Body of pancreas (tissue), 4 donors: Measurements from ENCODE around the gene SIN3A. TPM values are rescaled to one million over a fixed set of nuclear protein-coding genes. Genes with fewer than 3 reads are reported as not detected.
A peak's percentile ranks its signal among the peaks of the same experiment; 100 is the strongest.

Experiments
- ATAC-seq: fragments of 150-250 bp; one replicate; pipeline ENCODE4 v1.9.1; 2016
- DNase-seq, 4 donors: peaks; one replicate each; pipeline ENCODE4 v3.0.0-alpha.2; 2019
- H3K27ac ChIP-seq, 4 donors: fragments of 200-600 bp; sonication (generic); 1 replicate in 3 of 4; 2 replicates in 1 of 4; pipeline versions ENCODE4 v1.5.1 to v1.6.1; 2016 to 2019; ENCODE audit warnings: mild to moderate bottlenecking in 1 of 4, mixed read lengths in 1 of 4, moderate library complexity in 1 of 4
- H3K27me3 ChIP-seq, 2 donors: fragments of 200-600 bp; sonication (generic); one replicate each; pipeline ENCODE4 v1.6.0; 2016; ENCODE audit warnings: mild to moderate bottlenecking in 1 of 2
- H3K36me3 ChIP-seq, 2 donors: fragments of 200-600 bp; sonication (generic); replicated peaks in 1 of 2; 2 replicates each; pipeline ENCODE4 v1.5.1; 2016; ENCODE audit warnings: low read depth in 2 of 2; ENCODE audit not compliant: insufficient read depth in 1 of 2
- H3K4me1 ChIP-seq: fragments of 200-600 bp; sonication (generic); one replicate; pipeline ENCODE4 v1.6.0; 2016
- H3K4me3 ChIP-seq, 2 donors: fragments of 200-600 bp; sonication (generic); 1 replicate in 1 of 2; 2 replicates in 1 of 2; pipeline ENCODE4 v1.5.1; 2016 to 2019
- H3K9me3 ChIP-seq, 3 donors: fragments of 200-600 bp; sonication (generic); 1 replicate in 2 of 3; 2 replicates in 1 of 3; pipeline ENCODE4 v1.5.1; 2016
- POLR2A ChIP-seq, 3 donors: fragments of 450-650 bp; IDR thresholded peaks; one replicate each; pipeline ENCODE4 v1.6.1; 2016; ENCODE audit warnings: antibody characterized with exemption in 3 of 3, mild to moderate bottlenecking in 2 of 3
- WGBS, 2 donors: methylation state at CpG; one replicate each; pipeline ENCODE4 v1.1.5; 2017; 5-methylcytosine and 5-hydroxymethylcytosine counted together
- intact Hi-C: fragments of 100-400 bp; cut with DNase I; formaldehyde crosslinking; loops from one replicate; pipeline ENCODE4 v1.15.1; 2023
- total RNA-seq, 2 donors: library from RNA; depleted of rRNA; stranded (reverse); fragments of >200 nt; gene quantifications; one replicate each; pipeline ENCODE4 v1.1.0, GENCODE V29; 2016
- TF ChIP-seq, protein P1 (sequence below), 7 experiments: fragments of 450-650 bp in 4 of 7; fragments of 200-600 bp in 3 of 7; sonication (generic) in 3 of 7; IDR thresholded peaks; one replicate each; pipeline ENCODE4 v1.5.1; 2016 to 2019; ENCODE audit warnings: antibody characterized with exemption in 7 of 7

The SIN3A gene
- total RNA-seq, 2 donors from 2014 or later = 17.1 to 23.1 TPM

DNA sequence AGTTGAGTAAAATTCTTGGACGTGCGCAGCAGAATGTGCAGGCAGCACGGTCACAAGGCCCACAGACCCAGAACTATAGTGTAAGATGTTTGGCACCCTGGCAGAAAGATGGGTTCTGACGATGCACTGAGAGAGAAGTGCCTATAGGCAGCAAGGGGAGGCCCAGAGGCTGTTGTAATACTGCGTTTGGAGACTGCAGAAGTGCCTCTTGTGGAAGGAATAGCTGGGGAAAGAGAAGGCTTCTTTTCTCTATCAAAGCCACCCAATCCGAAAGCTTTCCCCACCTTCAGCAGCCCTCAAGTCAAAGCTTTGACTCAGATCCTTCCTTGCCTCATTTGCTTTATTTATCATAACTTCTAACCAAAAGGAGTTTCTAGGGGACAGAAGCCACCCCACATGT, 5.2 kb upstream of the SIN3A start:
- no peak for ATAC-seq
- intact Hi-C loops = no loop called here
- Histone ChIP-seq H3K4me3 (no peak overlapping the region), H3K4me1 (peaks cover 10% of the 10 kb centered on the region), H3K27me3 (no peaks in the 10 kb centered on the region), H3K27ac (peak overlapping the region in 1 of 4 donors; percentile 94), H3K36me3 (no peaks in the 10 kb centered on the region), H3K9me3 (no peaks in the 10 kb centered on the region)
- TF ChIP-seq POLR2A (IDR thresholded peaks at IDR 0.05) = no peak
- TF ChIP-seq, protein P1, sequence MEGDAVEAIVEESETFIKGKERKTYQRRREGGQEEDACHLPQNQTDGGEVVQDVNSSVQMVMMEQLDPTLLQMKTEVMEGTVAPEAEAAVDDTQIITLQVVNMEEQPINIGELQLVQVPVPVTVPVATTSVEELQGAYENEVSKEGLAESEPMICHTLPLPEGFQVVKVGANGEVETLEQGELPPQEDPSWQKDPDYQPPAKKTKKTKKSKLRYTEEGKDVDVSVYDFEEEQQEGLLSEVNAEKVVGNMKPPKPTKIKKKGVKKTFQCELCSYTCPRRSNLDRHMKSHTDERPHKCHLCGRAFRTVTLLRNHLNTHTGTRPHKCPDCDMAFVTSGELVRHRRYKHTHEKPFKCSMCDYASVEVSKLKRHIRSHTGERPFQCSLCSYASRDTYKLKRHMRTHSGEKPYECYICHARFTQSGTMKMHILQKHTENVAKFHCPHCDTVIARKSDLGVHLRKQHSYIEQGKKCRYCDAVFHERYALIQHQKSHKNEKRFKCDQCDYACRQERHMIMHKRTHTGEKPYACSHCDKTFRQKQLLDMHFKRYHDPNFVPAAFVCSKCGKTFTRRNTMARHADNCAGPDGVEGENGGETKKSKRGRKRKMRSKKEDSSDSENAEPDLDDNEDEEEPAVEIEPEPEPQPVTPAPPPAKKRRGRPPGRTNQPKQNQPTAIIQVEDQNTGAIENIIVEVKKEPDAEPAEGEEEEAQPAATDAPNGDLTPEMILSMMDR (IDR thresholded peaks at IDR 0.05) = no peak
- no peak for DNase-seq
- WGBS, 2 donors = 39 to 53% methylated on average over 6 of the region's 6 CpGs

DNA sequence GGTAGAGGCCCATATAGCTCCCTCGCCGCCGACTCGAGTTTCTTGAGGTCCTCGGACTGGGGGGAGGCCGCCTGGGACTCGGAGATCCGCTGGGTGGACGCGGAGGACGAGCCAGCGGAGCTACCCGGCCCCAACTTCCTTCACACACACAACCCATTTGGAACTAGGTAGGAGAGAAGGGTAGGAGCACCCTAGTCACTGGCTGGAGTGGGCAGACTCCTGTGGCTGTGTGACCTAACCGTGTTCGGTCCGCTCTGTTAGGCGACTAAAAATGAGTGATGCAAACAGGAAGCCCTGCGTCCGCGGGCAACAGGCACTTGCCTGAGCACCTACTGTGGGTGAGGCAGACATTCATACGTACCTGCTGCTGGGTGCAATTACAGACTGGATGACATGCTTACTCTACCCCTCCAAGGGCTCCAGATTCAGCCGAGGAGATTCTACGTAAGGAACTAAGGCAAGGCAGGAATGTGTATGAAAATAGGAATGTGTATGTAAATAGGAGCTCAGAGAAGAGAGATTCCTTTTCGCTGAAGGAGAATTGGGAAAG, 4.6 kb upstream of the SIN3A start:
- Histone ChIP-seq H3K27me3 (no peaks in the 10 kb centered on the region), H3K36me3 (no peaks in the 10 kb centered on the region), H3K27ac (peak overlapping the region; percentile 94 to 98 (median 96)), H3K4me1 (peaks cover 10% of the 10 kb centered on the region), H3K9me3 (no peaks in the 10 kb centered on the region), H3K4me3 (peak overlapping the region; percentile 77 to 91)
- TF ChIP-seq POLR2A (IDR thresholded peaks at IDR 0.05) = peak in 1 of 3 donors; percentile 23
- TF ChIP-seq, protein P1 (IDR thresholded peaks at IDR 0.05) = peak in 1 of 7 experiments; percentile 11
- intact Hi-C loops = no loop called here
- WGBS, 2 donors = 2% methylated on average over 18 to 24 of the region's 24 CpGs
- peak in 2 of 4 donors; percentile 55 to 59 for DNase-seq
- ATAC-seq = no peak

DNA sequence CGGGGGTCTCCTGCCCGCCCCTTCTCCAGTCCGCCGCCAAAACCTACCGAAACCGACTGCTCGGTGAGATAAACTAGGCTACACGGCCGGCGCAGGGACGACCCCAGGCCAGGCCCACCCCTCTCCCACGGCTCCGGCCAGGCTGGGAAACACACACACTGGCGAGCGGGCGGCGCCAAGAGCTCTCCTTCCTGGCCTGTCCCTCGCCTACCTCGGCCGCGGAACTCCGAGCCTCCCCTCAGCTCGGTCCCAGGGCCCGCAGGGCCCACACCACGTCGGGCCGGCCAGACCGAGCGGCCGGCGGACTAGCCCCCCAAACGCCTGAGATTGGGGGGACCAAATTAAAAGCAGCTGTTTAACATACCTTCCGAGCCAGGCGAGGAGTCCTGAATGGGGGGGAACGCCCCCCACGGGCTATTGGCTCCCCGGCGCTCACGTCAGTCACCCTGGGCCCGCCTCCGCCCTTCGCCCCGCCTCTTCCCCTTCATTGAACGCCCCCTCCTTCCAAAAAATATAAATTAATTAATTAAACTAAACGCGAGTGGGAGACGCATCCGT, 4.0 kb upstream of the SIN3A start:
- 0% methylated on average over 27 to 48 of the region's 48 CpGs for WGBS, 2 donors
- no peaks in the 10 kb centered on the region for H3K9me3 ChIP-seq
- H3K27me3 ChIP-seq = no peaks in the 10 kb centered on the region
- peak; percentile 87 to 92 (median 90) for DNase-seq
- peaks cover 10% of the 10 kb centered on the region for H3K4me1 ChIP-seq
- TF ChIP-seq, protein P1 (IDR thresholded peaks at IDR 0.05) = no peak
- TF ChIP-seq POLR2A (IDR thresholded peaks at IDR 0.05) = peak; percentile 74 to 86 (median 86)
- intact Hi-C loops = no loop called here
- peak overlapping the region; percentile 94 to 98 (median 96) for H3K27ac ChIP-seq
- H3K36me3 ChIP-seq = no peaks in the 10 kb centered on the region
- ATAC-seq = no peak
- H3K4me3 ChIP-seq = peak overlapping the region; percentile 77 to 91

DNA sequence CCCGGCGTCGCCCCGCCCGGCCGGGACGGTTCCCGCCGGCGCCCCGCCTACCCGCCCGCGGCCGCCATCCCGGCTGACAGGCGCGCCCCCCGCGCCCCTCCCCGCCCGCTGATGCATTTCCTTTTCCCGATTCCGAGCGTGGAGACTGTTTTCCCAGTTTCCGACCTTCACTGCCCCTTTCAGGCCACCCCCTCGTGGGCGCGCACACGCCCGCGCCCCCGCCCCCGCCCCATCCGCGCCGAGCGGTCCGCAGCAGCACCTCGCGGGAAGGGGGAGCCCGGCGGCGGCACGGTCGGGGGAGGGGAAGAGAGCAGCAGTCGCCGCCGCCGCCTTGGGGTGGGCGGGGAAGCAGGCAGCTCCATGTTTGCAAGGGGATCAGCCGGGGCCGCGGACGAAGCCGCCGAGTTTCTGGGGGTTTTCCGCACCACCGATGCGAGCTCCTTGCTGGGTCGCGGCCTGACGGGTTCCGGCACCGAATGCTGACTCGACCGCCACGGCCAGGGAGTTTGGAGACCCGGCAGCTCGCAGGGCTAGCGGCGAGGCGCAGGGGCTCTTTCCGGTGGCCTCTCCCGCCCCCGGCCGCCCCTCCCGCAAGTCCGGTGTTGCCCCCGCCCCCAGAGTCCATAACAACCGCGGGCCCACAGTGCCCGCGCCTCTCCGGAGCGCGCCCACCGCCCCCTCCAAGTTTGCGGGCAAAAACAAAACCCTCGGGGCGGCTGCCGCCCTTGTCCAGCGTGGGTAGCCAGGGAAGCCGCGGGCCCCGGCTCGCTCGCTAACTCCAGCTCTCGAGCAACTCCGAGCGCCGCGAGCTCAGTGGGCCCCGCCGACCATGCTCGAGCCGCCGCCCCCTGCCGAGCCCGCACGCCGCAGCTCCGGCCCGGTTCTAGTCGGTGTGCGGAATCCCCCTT, 3.2 kb upstream of the SIN3A start:
- Histone ChIP-seq H3K4me1 (peaks cover 14% of the 10 kb centered on the region), H3K36me3 (no peaks in the 10 kb centered on the region), H3K9me3 (no peaks in the 10 kb centered on the region), H3K27me3 (no peaks in the 10 kb centered on the region), H3K4me3 (peak overlapping the region; percentile 77 to 91), H3K27ac (peak overlapping the region; percentile 94 to 98 (median 96))
- ATAC-seq = no peak
- intact Hi-C loops = no loop called here
- peak in 3 of 4 donors; percentile 54 to 68 (median 65) for DNase-seq
- TF ChIP-seq POLR2A (IDR thresholded peaks at IDR 0.05) = no peak
- TF ChIP-seq, protein P1 (IDR thresholded peaks at IDR 0.05) = peak in 2 of 7 experiments; percentile 0 to 1
- 0% methylated on average over 1 to 85 of the region's 116 CpGs for WGBS, 2 donors
